Prostate gland (tissue), 2 donors: Measurements from ENCODE around the gene RNF144A.

Experiments
- POLR2A ChIP-seq: fragments of 450-650 bp; IDR thresholded peaks from one replicate; pipeline ENCODE4 v1.6.1; 2016; ENCODE audit warnings: antibody characterized with exemption, mild to moderate bottlenecking
- POLR2AphosphoS5 ChIP-seq: sonication (generic); formaldehyde crosslinking; IDR thresholded peaks from one replicate; pipeline ENCODE4 v1.6.1; 2017; ENCODE audit warnings: antibody characterized with exemption
- TF ChIP-seq, protein P1 (sequence below), 4 experiments: fragments of 200-600 bp in 2 of 4; fragments of 450-650 bp in 2 of 4; sonication (generic) in 2 of 4; IDR thresholded peaks; 1 replicate in 3 of 4; 2 replicates in 1 of 4; pipeline ENCODE4 v1.5.1; 2016 to 2019; ENCODE audit warnings: antibody characterized with exemption in 4 of 4, mild to moderate bottlenecking in 2 of 4, moderate library complexity in 2 of 4

DNA sequence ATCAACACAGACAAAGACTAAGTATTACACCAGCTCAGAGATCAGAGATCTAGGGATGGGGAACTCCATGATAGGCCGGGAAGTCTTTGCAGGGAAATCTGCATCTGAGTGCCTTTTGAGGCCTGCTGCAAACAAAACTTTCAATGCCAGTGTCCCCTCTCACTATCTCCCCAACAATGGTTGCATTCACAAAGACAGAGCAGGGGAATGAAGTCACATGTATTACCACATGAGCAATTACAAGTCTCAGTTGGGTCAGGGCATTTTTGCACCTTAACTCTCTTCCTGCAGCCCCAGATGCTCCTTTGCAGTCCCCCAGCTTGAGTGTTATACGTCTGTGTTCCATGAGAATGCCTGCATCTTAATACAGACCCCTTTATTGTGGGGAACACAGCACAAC is 1.8 kb upstream of the RNF144A start:
- TF ChIP-seq, protein P1, sequence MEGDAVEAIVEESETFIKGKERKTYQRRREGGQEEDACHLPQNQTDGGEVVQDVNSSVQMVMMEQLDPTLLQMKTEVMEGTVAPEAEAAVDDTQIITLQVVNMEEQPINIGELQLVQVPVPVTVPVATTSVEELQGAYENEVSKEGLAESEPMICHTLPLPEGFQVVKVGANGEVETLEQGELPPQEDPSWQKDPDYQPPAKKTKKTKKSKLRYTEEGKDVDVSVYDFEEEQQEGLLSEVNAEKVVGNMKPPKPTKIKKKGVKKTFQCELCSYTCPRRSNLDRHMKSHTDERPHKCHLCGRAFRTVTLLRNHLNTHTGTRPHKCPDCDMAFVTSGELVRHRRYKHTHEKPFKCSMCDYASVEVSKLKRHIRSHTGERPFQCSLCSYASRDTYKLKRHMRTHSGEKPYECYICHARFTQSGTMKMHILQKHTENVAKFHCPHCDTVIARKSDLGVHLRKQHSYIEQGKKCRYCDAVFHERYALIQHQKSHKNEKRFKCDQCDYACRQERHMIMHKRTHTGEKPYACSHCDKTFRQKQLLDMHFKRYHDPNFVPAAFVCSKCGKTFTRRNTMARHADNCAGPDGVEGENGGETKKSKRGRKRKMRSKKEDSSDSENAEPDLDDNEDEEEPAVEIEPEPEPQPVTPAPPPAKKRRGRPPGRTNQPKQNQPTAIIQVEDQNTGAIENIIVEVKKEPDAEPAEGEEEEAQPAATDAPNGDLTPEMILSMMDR (IDR thresholded peaks at IDR 0.05), result no peak
- TF ChIP-seq POLR2AphosphoS5 (no peak), POLR2A (no peak)
